Embryonic facial prominence (tissue), 1 donor: ENCODE data around the gene C3.
"Not testable (repeated sequence)": the region's sequence is repeated elsewhere in the genome, so short reads cannot be mapped to it uniquely, and the experiment has no call there.

Experiments used
- DNase-seq: peaks from one replicate; pipeline ENCODE4 v3.0.0-alpha.2; 2016; ENCODE audit errors: extremely low spot score

Gene C3

DNA sequence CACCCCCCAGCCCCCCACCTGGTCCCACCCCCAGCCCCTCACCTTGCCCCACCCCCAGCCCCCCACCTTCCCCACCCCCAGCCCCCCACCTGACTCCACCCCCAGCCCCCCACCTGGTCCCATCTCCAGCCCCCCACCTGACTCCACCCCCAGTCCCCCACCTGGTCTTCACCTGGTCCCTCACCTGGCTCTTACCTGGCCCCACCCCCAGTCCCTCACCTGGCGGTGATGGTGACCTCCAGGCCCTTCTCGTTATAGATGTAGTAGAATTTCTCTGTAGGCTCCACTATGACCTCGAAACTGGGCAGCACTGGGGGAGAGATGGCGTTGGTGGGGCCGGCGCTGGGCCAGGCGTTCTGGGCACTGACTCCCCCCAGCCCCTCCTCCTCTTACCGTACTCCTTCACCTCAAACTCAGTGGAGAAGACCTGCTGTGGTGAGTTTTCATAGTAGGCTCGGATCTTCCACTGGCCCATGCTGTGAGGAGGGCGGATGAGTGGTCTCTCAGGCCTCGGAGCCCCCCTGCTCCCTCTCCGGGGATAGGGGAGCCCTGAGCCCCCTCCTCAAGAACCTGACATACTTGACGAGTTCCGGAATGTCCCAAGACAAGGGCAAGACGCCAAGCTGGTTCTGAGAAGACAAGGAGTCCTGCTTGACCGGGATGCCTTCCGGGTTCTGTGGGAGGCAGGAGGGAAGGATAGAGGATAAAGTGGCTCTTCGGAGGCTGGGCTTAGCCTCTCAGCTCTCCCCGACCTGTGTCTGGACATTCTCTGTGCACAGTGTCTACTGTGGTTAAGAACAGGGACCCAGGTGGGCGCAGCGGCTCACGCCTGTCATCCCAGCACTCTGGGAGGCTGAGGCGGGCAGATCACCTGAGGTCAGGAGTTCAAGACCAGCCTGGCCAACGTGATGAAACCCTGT, 6.4 kb downstream of the C3 start:
- DNase-seq = no peak

DNA sequence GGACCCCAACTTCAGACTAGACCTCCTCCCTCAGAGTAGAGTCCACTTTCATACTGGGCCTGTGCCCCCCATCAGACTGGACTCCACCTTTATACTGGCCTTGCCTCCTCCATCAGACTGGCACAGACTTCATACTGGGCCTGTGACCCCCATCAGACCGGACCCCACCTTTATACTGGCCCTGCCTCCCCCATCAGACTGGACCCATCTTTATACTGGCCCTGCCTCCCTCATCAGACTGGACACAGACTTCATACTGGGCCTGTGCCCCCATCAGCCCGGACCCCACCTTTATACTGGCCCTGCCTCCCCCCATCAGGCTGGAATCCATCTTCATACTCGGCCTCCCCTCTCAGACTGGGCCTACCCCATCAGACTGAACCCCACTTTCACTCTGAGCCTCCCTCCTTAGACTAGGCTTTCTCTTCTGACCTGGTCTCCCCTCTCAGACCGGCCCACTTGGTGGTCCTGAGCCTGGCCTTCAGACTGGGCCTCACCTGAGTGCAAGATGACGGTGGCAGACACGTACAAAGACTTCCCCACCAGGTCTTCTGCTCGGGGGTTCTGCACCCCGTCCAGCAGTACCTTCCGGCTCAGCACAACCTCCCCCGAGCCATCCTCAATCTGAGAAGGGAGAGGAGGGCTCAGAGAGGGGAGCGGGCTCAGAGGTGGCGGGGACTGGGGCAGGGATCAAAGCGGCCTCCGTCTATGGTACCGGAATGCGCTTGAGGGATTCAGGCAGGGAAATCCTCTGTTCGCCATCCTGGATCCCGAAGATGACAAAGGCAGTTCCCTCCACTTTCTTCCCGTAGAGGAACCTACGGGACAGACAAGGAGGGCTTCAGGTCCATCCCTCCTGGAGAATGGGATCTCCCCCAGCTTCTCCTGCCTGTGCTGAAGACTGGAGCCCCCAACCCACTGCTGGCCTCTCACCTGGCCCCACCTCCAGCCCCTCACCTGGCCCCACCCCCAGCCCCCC, 7.5 kb downstream of the C3 start:
- no peak for DNase-seq

DNA sequence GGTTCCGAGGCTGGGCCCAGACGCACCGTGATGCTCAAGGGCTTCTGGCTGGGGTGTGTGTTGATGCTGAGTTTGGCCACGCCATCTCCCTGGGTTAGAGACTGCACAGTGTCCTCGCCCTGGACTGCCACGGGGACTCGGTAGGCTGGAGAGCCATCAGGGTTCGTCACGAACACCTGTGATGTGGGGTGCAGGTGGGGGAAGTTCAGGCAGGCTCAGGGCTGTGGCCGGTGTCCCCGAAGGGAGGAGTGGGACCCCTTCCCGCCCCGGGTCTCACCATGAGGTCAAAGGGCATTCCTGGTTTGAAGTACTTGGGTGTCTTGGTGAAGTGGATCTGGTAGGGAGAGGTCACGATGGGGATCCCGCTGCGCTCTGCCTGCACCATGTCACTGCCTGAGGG, 8.2 kb downstream of the C3 start:
- no peak for DNase-seq

DNA sequence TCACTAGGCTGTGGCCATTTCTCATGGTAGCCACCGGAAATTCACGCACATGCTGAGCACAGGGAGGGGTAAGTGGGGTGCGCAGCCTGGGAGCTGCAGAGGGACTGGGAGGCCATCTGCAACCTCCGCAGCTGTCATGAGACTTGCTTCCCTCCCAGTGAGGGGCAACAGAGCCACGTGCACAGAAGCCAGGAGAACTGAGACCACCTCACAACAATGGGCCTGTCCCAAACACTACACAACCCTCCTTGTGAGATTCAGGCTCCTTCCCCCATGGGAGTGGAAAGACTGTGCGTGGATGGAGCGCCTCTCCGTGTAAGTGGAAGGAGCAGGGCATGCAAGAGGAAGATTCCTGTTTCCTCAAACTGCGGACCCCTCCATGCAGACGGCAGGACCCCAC, 8.8 kb downstream of the C3 start:
- no peak for DNase-seq

DNA sequence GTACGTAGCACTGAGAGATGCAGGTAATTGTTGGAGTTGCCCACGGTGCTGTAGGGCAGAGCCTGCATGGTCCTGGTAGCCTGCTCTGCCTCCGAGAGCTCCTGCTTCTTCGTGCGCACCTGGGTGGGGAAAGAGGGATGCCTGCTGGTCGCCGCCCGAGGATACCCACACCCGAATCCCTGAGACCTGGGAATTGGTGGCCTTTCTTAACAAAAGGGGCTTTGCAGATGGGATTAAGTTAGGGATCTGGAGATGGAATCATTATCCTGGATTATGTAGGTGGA, 9.4 kb downstream of the C3 start:
- DNase-seq = no peak

DNA sequence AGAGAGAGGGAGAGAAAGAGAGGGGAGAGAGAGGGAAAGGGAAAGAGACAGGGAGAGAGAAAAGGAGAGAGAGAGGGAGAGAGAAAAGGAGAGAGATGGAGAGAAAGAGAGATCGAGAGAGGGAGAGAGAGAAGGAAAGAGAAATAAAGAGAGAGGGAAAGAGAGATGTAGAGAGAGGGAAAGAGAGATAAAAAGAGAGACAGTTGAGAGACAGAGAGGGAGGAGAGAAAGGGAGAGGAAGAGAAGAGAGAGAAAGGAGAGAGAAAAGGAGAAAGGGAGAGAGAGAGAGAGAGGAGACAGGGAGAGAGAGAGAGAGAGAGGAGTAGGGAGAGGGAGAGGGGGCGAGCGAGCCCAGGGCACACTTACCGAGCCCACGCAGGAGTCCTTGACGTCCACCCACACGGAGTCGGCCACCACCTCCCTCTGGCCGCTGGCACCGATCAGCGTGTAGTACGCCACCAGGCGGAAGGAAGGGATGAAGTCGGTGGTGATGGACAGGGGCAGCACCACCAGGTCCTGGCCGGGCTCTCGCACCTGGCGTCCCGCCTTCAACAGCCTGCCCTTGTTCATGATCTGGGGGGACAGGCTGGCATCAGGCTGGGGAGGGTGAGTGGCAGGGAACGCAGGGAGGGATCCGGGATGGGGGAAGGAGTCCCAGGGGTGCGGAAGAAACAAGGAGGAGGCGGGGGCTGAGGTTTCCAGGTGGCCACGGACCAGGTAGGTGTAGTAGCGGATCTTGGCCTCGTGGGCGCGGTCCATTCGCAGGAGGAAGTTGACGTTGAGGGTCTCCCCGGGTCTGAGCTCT, 10.0 kb downstream of the C3 start:
- no peak for DNase-seq

DNA sequence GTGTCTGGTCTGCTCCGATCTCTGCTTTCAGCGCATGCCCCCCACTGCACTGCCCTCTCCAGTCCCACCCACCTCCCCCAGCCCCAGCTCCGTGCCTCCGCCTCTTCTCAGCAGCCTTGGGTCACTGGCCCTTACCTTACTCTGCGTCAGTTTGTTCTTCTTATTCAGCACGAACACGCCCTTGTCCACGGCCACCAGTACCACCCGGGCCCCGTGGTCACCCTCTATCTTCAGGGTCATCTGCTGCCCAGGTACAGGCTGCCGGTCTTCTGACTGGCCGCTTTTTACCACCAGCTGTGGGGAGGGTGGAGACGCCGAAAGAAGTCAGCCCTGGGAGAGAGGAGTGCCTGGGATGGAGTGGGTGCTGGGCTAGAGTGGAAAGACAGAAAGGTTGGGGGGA, 10.9 kb downstream of the C3 start:
- no peak for DNase-seq

DNA sequence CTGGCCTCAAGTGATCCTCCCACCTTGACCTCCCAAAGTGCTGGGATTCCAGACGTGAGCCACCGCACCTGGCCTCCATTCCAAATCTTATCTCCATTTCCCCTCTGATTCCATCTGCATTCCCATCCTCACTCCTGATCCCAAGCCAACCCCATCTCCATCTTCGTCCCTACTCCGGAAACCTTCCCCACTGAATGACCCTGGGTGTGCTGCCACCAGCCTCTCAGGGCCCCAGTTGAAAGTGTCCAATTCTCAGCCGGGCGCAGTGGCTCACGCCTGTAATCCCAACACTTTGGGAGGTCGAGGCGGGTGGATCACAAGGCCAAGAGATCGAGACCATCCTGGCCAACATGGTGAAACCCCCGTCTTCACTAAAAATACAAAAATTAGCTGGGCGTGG, 11.5 kb downstream of the C3 start:
- not testable (repeated sequence) for DNase-seq

DNA sequence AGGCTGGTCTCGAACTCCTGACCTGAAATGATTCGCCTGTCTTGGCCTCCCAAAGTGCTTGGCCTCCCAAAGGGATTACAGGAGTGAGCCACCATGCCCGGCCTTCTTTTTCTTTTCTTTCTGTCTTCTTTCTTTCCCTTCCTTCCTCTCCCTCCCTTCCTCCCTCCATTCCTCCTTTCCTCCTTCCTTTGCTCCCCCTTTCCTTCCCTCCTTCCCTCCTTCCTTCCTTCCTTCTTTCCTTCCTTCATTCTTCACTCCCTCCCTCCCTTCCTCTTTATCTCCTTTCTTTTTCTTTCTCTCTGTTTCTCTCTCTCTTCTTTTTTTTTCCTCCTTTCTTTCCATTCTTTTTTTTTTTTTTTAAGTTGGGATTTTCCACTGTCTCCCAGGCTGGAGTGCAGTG, 12.1 kb downstream of the C3 start:
- DNase-seq = no peak

DNA sequence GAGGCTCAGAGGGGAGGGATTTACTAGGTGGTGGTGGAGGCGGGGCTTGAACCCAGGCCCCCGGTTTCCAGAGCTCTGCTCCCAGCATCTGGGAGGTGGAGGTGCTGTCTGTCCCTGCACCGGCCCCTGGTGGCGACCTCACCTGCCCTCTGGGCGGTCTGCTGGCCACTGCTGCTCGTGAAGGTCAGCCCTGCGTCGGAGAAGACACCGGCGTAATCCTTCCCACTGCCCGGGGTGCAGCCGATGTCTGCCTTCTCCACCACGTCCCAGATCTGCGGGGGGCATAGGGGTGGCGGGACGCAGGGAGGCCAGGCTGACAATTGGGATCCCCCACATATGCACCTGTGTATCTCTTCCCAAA, 12.8 kb downstream of the C3 start:
- DNase-seq = no peak

DNA sequence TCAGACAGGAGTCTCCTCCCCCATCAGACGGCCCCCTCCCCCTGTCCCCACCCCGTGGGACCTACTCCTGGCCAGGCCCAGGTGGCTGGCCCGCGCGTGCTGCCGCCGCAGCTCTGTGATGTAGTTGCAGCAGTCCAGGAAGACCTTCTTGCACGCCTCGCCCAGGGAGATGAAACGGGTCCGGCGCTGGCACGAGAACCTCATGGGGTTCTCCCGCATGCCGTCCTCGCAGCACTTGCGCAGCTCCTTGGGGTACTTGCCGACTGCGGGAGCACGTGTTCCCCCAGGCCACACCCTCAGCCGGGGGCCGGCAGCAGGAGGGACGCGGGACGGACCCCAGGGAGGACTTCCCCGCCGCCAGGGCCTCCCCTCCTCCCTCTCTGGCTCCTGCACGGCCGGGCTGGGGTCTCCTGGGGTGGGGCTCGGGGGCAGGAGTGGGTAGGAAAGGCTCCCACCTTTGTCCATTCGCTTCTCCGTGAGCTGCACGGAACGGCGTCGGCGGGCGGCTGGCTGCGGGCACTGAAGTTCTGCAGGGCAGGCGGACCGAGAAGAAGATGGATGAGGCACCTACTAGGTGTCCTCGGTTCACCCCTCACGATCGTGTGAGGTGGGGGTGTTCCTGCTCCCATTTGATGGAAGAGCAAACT, 13.3 kb downstream of the C3 start:
- DNase-seq = no peak

DNA sequence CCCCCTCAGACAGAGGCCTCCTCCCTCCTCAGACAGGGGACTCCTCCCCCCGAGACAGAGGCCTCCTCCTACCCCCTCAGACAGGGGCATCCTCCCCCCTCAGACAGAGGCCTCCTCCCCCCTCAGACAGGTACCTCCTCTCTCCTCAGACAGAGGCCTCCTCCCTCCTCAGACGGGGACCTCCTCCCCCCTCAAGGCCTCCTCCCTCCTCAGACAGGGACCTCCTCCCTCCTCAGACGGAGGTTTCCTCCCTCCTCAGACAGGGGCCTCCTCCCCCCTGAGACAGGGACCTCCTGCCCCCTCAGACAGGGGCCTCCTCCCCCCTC, 13.9 kb downstream of the C3 start:
- DNase-seq = no peak

DNA sequence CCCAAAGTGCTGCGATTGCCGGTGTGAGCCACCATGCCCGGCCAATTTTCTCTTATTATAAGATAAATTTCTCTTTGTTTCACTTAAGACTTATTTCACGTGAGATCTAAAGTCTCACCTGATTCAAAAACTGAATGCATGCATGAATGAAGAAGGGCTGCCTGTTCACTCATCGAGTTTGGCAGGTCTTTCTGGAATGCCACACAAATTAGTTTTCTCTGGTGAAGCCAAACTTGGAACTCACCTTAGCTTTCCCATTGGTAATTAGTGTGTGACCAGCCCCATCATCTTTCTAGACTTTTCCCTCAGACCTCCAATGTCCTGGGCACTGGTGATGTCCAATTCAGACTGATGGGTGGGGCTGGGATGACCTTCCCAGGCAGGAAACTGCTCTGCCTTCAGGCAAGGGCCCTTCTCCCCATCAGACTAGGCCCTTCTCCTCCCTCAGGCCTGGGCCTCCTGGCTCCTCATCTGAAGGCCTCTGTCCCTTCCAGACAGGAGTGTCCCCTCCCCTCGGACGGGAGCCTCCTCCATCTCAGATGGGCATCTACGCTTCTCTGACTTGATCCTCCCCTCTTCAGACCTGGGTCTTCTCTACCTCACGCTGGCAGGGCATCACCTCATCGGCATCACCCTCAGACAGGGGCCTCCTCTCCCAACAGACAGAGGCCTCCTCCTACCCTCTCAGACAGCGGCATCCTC, 14.4 kb downstream of the C3 start:
- no peak for DNase-seq

DNA sequence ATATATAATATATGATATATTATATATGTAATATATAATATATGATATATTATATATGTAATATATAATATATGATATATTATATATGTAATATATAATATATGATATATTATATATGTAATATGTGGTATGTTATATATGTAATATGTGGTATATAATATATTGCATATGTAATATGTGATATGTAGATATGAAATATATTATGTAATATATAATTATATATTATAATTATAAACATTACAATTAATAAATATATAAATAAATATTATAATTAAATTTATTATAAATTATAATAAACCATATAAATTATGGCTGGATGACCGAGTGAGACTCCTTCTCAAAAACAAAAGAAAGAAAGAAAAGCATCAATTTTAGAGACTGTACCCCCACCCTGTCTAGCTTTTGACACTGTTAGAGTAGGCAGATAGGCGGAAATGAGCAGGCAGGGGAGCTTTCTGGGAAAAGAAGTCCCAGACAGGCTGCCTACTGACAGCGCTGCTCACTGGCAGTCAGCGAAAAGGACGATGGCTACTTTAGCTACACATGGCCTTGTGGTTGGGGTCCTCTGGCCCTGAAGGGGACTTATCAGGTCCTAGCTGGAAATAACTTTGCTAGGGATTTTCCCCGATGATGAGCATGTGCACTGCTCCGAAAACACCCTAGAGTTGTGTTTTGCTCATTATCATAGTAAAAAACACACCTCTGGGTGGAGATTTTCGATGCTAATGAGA, 19.7 kb downstream of the C3 start:
- DNase-seq = no peak

DNA sequence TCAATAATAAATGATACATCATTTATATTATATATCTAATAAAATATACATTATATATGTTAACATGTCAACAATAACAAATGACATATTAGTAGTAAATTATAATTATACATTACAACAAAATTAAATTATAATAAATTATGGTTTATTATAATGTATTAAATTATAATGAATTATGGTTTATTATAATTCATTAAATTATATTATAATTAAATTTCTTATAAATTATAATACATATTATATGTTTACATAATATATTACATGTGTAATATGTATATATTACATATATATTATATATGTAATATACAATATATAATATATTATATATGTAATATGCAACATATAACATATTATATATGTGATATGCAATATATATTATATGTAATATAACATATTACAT, 20.5 kb downstream of the C3 start:
- DNase-seq = no peak

DNA sequence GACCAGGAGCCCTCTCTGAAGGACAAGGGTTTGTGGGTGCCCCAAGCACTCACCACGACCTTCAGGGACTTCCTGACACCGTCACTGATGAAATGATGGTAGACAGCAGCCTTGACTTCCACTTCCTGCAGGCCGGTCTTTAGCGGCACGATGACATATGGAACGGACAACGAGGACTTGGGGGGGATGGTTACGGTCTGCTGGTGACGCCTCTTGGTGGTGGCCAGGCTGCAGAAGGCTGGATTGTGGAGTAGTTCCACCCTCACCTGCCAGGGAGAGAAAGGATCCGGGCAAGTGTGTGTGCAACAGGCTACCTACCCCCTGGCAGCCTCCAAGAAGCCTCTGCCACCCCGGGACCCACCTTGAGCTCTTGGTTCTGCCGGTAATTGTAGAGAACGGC, 23.2 kb downstream of the C3 start:
- no peak for DNase-seq

DNA sequence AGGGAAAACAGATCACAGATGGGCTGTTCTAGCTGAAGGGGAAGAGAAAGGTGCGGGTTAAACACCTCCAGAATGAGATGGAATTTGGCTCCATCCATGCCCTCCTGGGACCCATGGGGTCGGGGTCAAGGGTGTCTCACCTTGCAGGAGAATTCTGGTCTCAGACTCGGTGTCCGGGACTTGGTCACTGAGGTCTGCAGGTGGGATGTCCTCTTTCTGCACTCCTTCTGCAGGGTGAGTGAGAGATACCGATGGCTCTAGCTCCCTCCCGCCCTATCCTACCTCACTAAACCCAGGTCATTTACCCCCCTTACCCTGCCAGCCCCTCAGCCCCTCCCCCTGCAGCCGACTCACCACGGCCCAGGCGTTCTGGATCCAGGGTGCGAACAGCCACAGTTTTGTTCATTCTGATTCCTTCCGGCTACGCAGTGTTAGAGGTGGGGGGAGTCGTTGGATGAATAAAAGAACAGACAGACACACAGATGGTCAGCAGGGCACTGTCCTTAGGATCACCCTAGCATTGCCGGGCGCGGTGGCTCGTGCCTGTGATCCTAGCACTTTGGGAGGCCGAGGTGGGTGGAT, 24.1 kb downstream of the C3 start:
- no peak for DNase-seq

DNA sequence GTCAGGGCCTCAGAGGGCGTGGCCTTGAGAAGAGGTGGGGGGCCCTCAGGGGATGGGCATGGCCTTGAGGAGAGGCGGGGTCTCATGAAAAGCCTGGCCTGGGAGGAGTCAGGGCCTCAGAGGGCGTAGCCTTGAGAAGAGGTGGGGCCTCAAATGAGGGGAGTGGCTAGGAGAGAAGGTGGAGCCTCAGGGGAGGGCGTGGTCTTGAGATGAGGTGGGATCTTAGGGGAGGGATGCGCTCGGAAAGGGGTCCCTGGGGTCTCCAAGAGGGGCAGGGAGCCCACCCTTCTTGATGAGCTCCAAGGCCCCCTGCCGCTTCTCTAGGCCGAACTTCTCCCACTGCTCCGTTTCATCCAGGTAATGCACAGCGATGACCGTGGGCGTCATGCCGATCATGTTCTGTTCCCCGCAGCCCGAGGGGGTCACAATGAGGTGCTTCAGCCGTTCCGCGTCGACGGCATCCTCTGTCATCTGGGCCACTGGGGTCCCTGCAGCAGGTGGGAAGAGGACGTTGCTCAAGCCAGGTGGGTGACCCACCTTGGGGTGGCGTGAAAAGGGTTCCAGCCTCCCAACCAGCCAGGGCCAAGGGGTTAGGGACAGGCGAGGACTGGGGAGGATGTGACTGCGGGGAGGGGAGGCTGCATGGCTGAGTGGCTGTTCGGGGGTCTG, 26.2 kb downstream of the C3 start:
- no peak for DNase-seq

DNA sequence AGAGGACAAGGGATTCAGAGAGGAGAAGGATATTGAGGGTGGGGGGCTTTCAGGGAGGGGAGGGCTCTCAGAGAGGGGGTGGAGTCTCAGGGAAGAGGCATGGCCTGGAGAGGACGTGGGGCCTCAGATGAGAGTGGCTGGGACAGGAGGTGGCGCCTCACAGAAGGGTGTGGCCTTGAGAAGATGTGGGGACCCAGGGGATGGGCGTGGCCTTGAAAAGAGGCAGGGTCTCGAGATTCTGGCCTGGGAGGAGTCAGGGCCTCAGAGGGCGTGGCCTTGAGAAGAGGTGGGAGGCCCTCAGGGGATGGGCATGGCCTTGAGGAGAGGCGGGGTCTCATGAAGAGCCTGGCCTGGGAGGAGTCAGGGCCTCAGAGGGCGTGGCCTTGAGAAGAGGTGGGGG, 26.8 kb downstream of the C3 start:
- DNase-seq = no peak

DNA sequence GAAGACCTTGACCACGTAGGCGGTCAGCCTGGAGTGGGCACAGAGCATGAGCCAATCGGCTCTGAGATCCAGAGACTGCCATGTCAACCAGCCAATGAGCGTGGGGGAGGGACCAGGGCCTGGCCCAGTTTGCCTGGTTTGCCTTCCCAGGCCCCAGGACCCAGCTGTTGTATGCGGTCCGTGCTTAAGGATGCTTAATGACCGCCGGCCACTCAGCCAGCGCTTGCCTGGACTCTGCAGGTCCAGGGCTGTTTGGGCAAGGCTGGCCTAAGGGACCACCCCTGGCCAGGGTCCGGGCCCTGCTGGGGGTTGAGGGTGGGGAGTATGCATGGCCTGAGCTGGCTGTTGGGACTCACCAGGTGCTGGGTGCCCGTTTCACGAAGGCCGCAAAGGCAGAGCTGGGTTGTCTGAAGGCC, 27.4 kb downstream of the C3 start:
- DNase-seq = no peak
